H54 (cell line): ENCODE results near the gene GPC6.

ENCODE experiments used
- DNase-seq: peaks from one replicate; pipeline ENCODE4 v3.0.0; 2011; ENCODE audit warnings: low spot score, mixed read lengths; ENCODE audit not compliant: insufficient read length
- FAIRE-seq: peaks from 3 replicates; lab custom pipeline; 2011; peaks lifted over from hg19 to GRCh38; lab: Jason Lieb, UNC
- POLR2A ChIP-seq: IDR thresholded peaks from 2 replicates; pipeline ENCODE4 v1.6.1; 2011; ENCODE audit warnings: low read depth, mild to moderate bottlenecking, low read length

Gene GPC6

GRCh38 chr13:93222976-93223375, 3.6 kb upstream of the GPC6 start:
- FAIRE-seq (no peak), DNase-seq (no peak)
- no peak for TF ChIP-seq POLR2A

DNA sequence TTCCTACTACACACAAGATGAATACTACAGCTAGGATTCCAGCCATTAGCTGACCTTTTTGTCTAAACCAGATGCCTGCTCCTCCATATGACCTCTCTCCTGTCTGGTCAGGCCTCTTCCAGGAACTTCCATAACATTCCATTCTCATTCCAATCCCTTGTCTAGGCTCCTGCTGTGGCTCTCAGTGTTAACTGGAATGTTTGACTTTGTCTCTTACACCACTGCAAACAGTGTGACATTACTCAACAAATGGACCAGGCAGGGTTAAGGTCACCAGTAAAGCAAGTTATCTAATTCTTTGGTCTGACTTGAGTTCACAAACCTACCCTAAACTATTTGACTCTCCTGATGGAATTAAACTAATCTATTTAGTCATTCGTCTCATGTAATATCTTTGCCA, 2.1 kb upstream of the GPC6 start:
- TF ChIP-seq POLR2A = no peak
- FAIRE-seq = peak; percentile 87
- DNase-seq = no peak

DNA sequence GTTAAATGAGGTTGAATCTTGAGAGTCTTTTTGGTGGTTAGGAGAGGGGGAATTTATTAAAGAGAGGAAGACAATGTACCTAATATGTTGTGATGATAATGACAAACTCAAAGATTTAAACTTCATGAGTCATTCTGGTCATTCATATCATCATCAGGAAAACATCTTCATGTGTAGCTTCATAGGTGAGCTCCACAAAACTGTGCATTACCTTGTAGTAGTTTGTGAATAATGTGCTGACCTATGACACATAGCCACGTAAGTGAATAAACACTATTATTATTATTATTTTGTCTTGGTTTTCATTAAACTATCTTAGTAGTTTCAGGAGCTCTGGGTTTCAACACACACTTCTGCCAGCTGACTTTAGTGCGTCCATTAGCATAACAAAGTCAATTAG, 997 bp upstream of the GPC6 start:
- peak; percentile 91 for FAIRE-seq
- no peak for TF ChIP-seq POLR2A
- DNase-seq = no peak

DNA sequence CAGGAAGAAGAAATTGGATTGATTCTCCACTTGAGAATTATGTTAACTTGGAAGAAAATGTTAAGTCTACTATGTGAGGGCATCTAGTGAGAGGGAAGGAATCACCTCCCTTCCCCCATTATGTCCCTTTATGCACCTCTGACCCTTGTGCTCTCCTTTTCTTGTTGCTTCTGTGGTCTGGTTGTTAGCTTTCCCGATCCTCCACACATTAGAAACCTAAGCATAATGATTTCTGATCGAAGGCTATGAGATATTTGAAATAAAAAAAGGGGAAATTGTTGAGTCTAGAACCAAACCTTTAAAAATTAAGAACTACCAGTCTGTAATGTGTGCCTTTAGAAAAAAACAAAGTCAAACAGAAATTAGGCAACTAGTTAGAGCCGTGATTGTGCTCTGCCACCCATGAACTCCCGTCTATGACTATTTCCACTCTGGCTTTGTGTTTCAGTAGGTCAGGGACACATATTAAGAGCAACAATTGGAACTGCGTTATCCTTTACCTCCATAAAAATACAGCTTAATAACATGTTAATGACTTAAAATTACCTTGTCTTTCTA, 463 bp upstream of the GPC6 start:
- no peak for FAIRE-seq
- no peak for TF ChIP-seq POLR2A
- no peak for DNase-seq

DNA sequence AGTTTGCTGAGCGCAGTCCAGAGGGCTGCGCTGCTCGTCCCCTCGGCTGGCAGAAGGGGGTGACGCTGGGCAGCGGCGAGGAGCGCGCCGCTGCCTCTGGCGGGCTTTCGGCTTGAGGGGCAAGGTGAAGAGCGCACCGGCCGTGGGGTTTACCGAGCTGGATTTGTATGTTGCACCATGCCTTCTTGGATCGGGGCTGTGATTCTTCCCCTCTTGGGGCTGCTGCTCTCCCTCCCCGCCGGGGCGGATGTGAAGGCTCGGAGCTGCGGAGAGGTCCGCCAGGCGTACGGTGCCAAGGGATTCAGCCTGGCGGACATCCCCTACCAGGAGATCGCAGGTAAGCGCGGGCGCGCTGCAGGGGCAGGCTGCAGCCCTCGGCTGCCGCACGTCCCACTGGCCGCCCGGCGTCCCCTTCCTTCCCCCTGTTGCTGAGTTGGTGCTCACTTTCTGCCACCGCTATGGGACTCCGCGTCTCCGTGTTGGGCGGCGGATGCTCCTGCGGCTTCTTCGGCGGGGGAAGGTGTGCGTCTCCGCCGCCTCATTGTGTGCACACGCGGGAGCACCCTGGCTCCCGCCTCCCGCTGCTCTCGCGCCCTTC, 772 bp downstream of the GPC6 start:
- no peak for TF ChIP-seq POLR2A
- no peak for FAIRE-seq

GRCh38 chr13:93227878-93228642, 1.5 kb downstream of the GPC6 start:
- DNase-seq = peak; percentile 35

More for the DNA sequence above, 772 bp downstream of the GPC6 start:
- peak; percentile 26 for DNase-seq

DNA sequence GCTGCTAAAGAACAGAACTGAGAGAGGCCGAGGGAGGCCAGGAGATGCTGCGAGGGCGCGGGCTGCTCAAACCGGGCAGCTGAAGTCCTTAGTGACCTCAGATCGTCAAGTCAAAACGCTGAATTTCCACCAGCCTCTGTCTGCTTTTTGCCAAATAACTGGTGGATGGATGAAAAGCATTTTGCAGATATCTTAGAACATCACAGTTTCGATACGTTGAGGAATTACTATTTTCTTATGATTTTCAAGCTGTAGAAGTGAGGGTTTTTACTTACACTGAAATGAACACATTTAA, 2.0 kb downstream of the GPC6 start:
- peak; percentile 87 for FAIRE-seq
- no peak for TF ChIP-seq POLR2A
- no peak for DNase-seq

More at GRCh38 chr13:93227878-93228642, 1.5 kb downstream of the GPC6 start:
- FAIRE-seq = no peak
- TF ChIP-seq POLR2A = no peak

- FAIRE-seq (peak; percentile 99), DNase-seq (no peak)
- TF ChIP-seq POLR2A = no peak
Observed at GRCh38 chr13:93230261-93230855, 3.8 kb downstream of the GPC6 start.

DNA sequence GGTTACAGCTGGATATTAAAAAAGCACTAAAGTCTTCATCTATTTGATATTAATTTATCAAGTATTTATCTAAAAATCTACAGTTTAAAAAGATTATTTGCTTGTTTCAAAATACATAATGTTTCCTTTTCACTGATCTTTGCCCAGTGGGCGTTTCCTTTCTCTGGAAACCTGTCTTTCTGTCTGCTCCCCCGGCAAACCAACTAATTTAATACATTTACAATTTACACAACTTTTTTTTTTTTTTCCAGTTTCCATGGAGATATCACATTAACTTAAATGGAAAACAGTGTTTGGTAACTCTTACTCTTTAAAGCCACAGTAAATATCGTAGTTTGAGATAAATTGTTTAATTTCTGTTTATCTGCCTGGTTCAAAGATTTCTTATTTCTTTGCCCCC, 5.3 kb downstream of the GPC6 start:
- TF ChIP-seq POLR2A = no peak
- no peak for DNase-seq
- no peak for FAIRE-seq

GRCh38 chr13:93233997-93234416, 7.4 kb downstream of the GPC6 start:
- FAIRE-seq (peak; percentile 85), DNase-seq (no peak)
- no peak for TF ChIP-seq POLR2A

DNA sequence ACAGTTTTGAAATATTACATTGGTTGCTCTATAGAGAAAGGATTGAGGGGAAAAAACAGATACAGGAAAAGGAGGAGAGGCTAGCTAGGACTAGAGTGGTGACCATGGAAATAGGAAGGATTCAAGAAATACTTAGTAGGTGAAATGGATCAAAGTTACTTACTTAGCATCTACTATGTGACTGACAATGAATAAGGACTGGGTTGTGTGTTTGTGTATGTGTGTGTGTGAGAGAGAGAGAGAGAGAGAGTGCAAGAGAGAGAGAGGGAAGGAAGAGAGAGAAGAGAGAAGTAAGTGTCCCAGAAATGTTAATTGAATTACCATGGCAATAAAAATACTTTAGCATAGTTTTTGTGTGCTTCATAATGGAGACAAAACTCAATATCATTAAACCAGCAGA, 7.9 kb downstream of the GPC6 start:
- FAIRE-seq (peak; percentile 38), DNase-seq (no peak)
- no peak for TF ChIP-seq POLR2A

DNA sequence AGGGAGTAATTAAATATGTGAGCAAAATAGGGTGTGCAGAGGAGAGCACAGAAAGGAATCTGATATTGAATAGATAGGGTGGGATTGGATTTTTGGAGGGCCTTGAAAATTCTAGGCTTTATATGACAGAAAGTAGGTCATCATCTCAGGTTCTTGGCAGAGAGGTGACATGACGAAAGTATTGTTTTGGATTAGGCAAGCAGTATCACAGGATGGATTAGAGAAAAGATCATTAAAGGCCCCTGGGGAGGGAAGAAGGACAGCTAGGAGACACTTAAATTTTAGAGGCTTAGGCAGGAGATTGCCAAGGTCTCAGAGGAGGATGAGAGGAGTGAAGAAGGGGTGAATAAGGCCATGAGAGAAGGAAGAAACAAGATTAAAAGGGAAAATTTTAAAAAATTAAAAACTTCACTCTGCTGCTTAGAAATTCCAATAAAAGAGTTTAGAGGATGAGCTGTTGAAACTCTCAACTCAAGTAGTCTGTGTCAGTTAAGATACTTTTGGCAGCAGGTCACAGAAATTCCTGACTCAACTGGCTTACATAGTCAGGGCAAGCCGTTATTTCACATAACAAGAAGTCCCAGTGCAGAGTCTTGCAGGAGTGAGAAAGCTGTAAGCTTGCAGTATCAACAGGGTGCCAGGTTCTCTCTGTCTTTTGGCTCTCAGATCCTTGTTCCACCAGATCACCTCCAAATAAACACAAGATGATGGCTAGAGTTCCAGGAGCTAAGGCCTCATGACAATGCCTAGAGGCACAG, 8.8 kb downstream of the GPC6 start:
- no peak for DNase-seq
- FAIRE-seq = no peak
- no peak for TF ChIP-seq POLR2A

DNA sequence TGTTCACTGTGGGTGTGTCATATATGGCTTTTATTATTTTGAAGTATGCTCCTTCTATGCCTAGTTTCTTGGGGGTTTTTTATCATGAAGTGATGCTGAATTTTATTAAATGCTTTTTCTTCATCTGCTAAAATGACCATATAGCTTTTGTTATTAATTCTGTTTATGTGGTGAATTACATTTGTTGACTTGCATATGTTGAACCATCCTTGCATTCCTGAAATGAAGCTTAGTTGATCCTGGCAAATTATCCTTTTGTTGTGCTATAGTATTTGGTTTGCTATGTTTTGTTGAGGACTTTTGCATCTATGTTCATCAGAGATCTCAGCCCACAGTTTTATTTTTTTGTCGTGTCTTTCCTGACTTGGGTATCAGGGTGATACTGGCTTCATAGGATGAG, 12.1 kb downstream of the GPC6 start:
- DNase-seq = no peak
- TF ChIP-seq POLR2A = no peak
- peak; percentile 78 for FAIRE-seq
